ENCODE data around the gene RAI14.

Gene RAI14

GRCh38 chr5:34648039-34648839, 7.9 kb upstream of the RAI14 start:
- DNase-seq: no peak

GRCh38 chr5:34648840-34649158, 7.3 kb upstream of the RAI14 start:
- DNase-seq: no peak

GRCh38 chr5:34651791-34652190, 4.3 kb upstream of the RAI14 start:
- DNase-seq: no peak

- DNase-seq: no peak
Measured at GRCh38 chr5:34652466-34652865, 3.7 kb upstream of the RAI14 start.

GRCh38 chr5:34652914-34653313, 3.2 kb upstream of the RAI14 start:
- no peak for DNase-seq

GRCh38 chr5:34653708-34654107, 2.4 kb upstream of the RAI14 start:
- no peak for DNase-seq

- no peak for DNase-seq
Measured at GRCh38 chr5:34655354-34655991, 655 bp upstream of the RAI14 start.

- DNase-seq: no peak
Measured at GRCh38 chr5:34656700-34657273, 659 bp downstream of the RAI14 start.

- DNase-seq: no peak
Measured at GRCh38 chr5:34657274-34657921, 1.3 kb downstream of the RAI14 start.

- DNase-seq: no peak
Measured at GRCh38 chr5:34657988-34658387, 1.9 kb downstream of the RAI14 start.

- no peak for DNase-seq
Measured at GRCh38 chr5:34659168-34659567, 3.0 kb downstream of the RAI14 start.

- no peak for DNase-seq
Measured at GRCh38 chr5:34660444-34660843, 4.3 kb downstream of the RAI14 start.

- DNase-seq: no peak
Measured at GRCh38 chr5:34663771-34664496, 7.8 kb downstream of the RAI14 start.

- no peak for DNase-seq
Measured at GRCh38 chr5:34666392-34667080, 10.4 kb downstream of the RAI14 start.

- no peak for DNase-seq
Measured at GRCh38 chr5:34667705-34668104, 11.6 kb downstream of the RAI14 start.

- DNase-seq: no peak
Measured at GRCh38 chr5:34669931-34670516, 13.9 kb downstream of the RAI14 start.

- no peak for DNase-seq
Measured at GRCh38 chr5:34672196-34672595, 16.1 kb downstream of the RAI14 start.

- DNase-seq: no peak
Measured at GRCh38 chr5:34673463-34674125, 17.5 kb downstream of the RAI14 start.

- no peak for DNase-seq
Measured at GRCh38 chr5:34674187-34674586, 18.1 kb downstream of the RAI14 start.

GRCh38 chr5:34675857-34676256, 19.7 kb downstream of the RAI14 start:
- no peak for DNase-seq

- DNase-seq: no peak
Measured at GRCh38 chr5:34676416-34676815, 20.3 kb downstream of the RAI14 start.

GRCh38 chr5:34677428-34677827, 21.3 kb downstream of the RAI14 start:
- DNase-seq: no peak
